NCI-H82 treated with DMSO at 0.1 percent for 48 hours (cell line): ENCODE data around the gene ETV3.
A peak's percentile ranks its signal among the peaks of the same experiment; 100 is the strongest.
"Not testable (repeated sequence)": the region's sequence is repeated elsewhere in the genome, so short reads cannot be mapped to it uniquely, and the experiment has no call there.

ENCODE experiments used
- DNase-seq: peaks from one replicate; lab custom pipeline; 2025; ENCODE audit not compliant: unreplicated experiment; lab: John Stamatoyannopoulos, UW

ETV3 gene

GRCh38 chr1:157138220-157139051 lies at the start of gene ETV3:
ETV3 (minus strand) TSS chr1:157138395; CDS start chr1:157136352, 2,043 bp downstream.
- peak; percentile 86 for DNase-seq

GRCh38 chr1:157186281-157186992 lies 48.2 kb upstream of the ETV3 start:
- DNase-seq: no peak

- no peak for DNase-seq
These were observed 45.7 kb upstream of the ETV3 start for GRCh38 chr1:157183870-157184269.

GRCh38 chr1:157182371-157182770 lies 44.2 kb upstream of the ETV3 start:
- DNase-seq: not testable (repeated sequence)

- DNase-seq: no peak
These were observed 43.6 kb upstream of the ETV3 start for GRCh38 chr1:157181790-157182189.

GRCh38 chr1:157181258-157181657 lies 43.1 kb upstream of the ETV3 start:
- DNase-seq: no peak

- DNase-seq: no peak
These were observed 40.3 kb upstream of the ETV3 start for GRCh38 chr1:157178490-157178889.

- no peak for DNase-seq
These were observed 39.7 kb upstream of the ETV3 start for GRCh38 chr1:157177733-157178394.

- no peak for DNase-seq
These were observed 38.5 kb upstream of the ETV3 start for GRCh38 chr1:157176591-157177121.

- DNase-seq: no peak
These were observed 37.8 kb upstream of the ETV3 start for GRCh38 chr1:157176016-157176415.

- no peak for DNase-seq
These were observed 35.8 kb upstream of the ETV3 start for GRCh38 chr1:157173900-157174410.

GRCh38 chr1:157173241-157173640 lies 35.0 kb upstream of the ETV3 start:
- DNase-seq: not testable (repeated sequence)

- not testable (repeated sequence) for DNase-seq
These were observed 34.4 kb upstream of the ETV3 start for GRCh38 chr1:157172591-157172990.

- peak; percentile 17 for DNase-seq
These were observed 33.8 kb upstream of the ETV3 start for GRCh38 chr1:157171903-157172503.

GRCh38 chr1:157170677-157171515 lies 32.7 kb upstream of the ETV3 start:
- DNase-seq: peak; percentile 35

- DNase-seq: no peak
These were observed 29.8 kb upstream of the ETV3 start for GRCh38 chr1:157168015-157168414.

- no peak for DNase-seq
These were observed 29.2 kb upstream of the ETV3 start for GRCh38 chr1:157167437-157167836.

GRCh38 chr1:157166590-157166989 lies 28.4 kb upstream of the ETV3 start:
- DNase-seq: no peak

- peak; percentile 25 for DNase-seq
These were observed 25.3 kb upstream of the ETV3 start for GRCh38 chr1:157163273-157164127.
